SK-N-MC (cell line): ENCODE results near the gene PRCD.
A peak's percentile ranks its signal among the peaks of the same experiment; 100 is the strongest.
"Not testable (repeated sequence)": the region's sequence is repeated elsewhere in the genome, so short reads cannot be mapped to it uniquely, and the experiment has no call there.

ENCODE experiments used
- DNase-seq: peaks from one replicate; pipeline ENCODE4 v3.0.0-alpha.2; 2011; ENCODE audit warnings: low read depth, low spot score
- H3K27ac ChIP-seq: fragments of 200-600 bp; sonication (generic); 2 replicates; pipeline ENCODE4 v1.5.1; 2016; ENCODE audit warnings: mixed run types
- H3K36me3 ChIP-seq: fragments of 200-600 bp; sonication (generic); 2 replicates; pipeline ENCODE4 v1.6.1; 2017; ENCODE audit warnings: antibody characterized with exemption, low read length, mixed read lengths; ENCODE audit not compliant: insufficient read depth
- H3K4me3 ChIP-seq: fragments of 200-600 bp; sonication (generic); 2 replicates; pipeline ENCODE4 v1.5.1; 2016
- H3K9ac ChIP-seq: fragments of 200-600 bp; sonication (generic); 2 replicates; pipeline ENCODE4 v1.8.0; 2017; ENCODE audit warnings: mixed run types, mixed read lengths; ENCODE audit not compliant: insufficient read length
- H3K9me3 ChIP-seq: fragments of 200-600 bp; sonication (generic); 2 replicates; pipeline ENCODE4 v1.6.1; 2017; ENCODE audit warnings: low read depth, mild to moderate bottlenecking, antibody characterized with exemption, low read length, moderate library complexity, mixed read lengths
- EZH2 ChIP-seq: fragments of 200-600 bp; sonication (generic); IDR thresholded peaks from one replicate; pipeline ENCODE4 v1.6.1; 2017; ENCODE audit warnings: antibody characterized with exemption
- FOXP2 ChIP-seq: optimal IDR thresholded peaks from 2 replicates; pipeline ENCODE3; 2011; ENCODE audit warnings: mild to moderate bottlenecking, moderate library complexity; ENCODE audit not compliant: insufficient read depth; ENCODE audit errors: extremely low read length, control extremely low read depth
- POLR2AphosphoS5 ChIP-seq: IDR thresholded peaks from 2 replicates; pipeline ENCODE4 v1.6.1; 2012; ENCODE audit warnings: mild to moderate bottlenecking, low read depth, low read length, borderline replicate concordance

PRCD gene

DNA sequence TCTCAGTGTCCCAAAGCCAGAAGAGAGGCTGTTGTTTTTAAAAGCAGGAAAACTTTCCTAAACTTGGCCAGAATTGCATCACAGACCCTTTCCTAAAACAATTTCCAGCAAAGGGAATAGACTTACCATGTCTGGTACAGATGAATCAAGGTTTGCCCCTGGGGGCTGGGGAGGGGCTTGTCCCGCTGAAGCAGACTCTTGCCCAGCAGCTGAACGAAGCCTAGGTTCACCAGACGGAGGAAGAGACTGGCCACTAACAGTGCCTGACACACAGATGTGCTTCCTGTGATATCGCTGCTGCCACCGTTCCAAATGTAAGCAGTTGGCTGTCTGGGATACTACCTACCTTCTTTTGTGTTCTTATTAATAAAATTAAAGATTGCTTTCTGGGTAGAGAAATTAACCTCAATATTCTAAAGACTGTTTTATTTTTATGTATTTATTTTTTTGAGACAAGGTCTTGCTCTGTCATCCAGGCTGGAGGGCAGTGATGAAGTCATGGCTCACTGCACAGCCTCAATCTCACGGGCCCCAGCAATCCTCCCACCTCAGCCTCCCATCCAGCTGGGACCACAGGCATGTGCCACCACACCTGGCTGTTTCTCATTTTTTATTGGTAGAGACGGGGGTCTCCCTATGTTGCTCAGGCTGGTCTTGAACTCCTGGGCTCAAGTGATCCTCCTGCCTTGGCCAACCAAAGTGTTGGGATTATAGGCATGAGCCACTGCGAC, 13.5 kb downstream of the PRCD start:
- TF ChIP-seq EZH2 (no peak), FOXP2 (no peak), POLR2AphosphoS5 (no peak)
- H3K36me3 ChIP-seq: peaks cover 3% of the 10 kb centered on the region
- H3K9me3 ChIP-seq: no peaks in the 10 kb centered on the region
- DNase-seq: no peak
- no peak overlapping the region for H3K4me3 ChIP-seq
- H3K9ac ChIP-seq: no peak overlapping the region
- no peak overlapping the region for H3K27ac ChIP-seq

DNA sequence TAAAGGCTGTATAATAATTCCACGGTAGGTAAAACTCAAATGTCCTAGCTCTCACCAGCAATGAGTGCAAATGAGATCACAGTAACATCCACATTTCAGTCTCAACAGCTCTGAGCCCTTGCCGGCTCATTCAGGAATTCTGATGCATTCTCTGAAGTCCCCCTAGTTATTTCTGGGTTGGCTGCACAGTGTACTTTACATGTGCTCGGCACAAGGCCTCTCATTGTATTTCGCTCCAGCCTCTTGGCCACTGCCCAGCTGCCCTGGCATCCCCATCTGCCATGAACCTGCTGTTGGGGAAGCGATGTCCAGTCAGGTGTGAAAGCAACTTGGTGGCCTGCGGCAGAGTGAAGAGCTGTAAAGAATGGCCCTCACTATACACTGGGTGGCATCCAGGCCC, 14.3 kb downstream of the PRCD start:
- peaks cover 10% of the 10 kb centered on the region for H3K36me3 ChIP-seq
- TF ChIP-seq EZH2: no peak
- no peak for TF ChIP-seq FOXP2
- no peak for TF ChIP-seq POLR2AphosphoS5
- H3K9me3 ChIP-seq: no peaks in the 10 kb centered on the region
- H3K4me3 ChIP-seq: no peak overlapping the region
- no peak overlapping the region for H3K27ac ChIP-seq
- H3K9ac ChIP-seq: no peak overlapping the region
- DNase-seq: no peak

DNA sequence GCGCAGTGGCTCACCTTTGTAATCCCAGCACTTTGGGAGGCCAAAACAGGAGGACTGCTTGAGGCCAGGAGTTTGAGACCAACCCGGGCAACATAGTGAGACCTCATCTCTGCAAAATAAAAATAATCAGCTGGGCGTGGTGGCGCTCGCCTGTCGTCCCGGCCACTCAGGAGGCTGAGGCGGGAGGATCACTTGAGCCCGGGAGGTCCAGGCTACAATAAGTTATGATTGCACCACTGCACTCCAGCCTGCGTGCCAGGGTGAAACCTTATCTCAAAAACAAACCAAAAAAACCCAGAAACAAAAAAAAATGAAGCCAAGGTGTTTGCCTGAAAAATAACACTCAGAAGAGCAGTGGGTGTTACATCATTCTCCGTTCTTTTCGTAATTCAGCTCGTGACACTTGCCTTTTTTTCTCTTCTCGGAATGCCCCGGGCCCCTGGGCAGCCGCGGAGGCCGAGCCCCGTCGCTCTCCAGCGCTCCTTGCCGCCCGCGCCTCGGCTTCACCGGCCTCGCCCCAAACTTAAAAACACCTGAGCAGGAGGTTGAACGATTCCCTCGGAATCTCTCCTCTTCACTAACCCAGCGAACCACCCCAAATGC, 17.0 kb downstream of the PRCD start:
- TF ChIP-seq FOXP2 (no peak), EZH2 (no peak), POLR2AphosphoS5 (no peak)
- Histone ChIP-seq H3K9ac (peak overlapping the region; percentile 99), H3K4me3 (peak overlapping the region; percentile 92), H3K36me3 (peaks cover 38% of the 10 kb centered on the region), H3K9me3 (no peaks in the 10 kb centered on the region), H3K27ac (peak overlapping the region; percentile 70)
- no peak for DNase-seq

DNA sequence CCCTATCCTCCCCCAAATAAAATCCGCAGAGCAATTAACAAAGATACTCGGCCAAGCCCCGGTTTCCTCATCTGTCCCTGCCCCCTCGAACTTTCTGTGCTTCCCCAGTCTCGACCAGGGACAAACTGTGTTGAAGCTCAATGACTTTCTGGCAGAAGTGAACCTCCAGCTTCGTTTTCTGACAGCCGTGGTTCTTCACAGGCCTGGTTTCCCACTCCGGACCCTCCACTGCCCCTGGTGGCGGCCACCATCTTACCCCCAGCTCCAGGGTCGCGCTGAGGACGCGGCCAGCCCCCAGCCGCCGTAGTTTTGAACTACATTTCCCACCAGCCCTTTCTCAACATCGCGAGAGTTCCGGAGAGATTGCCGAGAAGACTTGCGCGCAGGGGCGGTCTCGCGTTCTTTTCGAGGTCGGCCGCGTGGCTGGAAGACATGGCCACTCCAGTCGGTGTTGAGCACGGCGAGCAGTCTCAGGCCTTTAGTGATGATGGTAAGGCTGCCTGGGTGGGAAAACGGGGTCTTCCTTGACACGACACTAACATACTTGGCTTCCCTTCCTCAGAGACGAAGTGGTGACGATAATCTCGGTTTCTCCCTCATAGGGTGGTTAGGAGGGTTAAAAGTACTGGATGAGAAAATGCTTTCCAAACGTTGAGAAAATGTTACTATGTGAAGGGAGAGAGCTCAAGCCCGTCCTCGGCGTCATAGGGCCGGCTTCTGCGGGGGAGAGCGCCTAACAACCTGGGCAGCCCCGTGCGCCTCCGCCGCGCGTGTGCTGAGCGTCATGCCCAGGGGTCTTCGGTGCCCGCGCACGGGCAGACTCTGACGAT, 17.7 kb downstream of the PRCD start:
- Histone ChIP-seq H3K36me3 (peaks cover 43% of the 10 kb centered on the region), H3K4me3 (peak overlapping the region; percentile 92), H3K27ac (peak overlapping the region; percentile 77), H3K9me3 (no peaks in the 10 kb centered on the region), H3K9ac (peak overlapping the region; percentile 99)
- no peak for TF ChIP-seq FOXP2
- no peak for TF ChIP-seq EZH2
- TF ChIP-seq POLR2AphosphoS5: peak; percentile 99
- DNase-seq: peak; percentile 85

DNA sequence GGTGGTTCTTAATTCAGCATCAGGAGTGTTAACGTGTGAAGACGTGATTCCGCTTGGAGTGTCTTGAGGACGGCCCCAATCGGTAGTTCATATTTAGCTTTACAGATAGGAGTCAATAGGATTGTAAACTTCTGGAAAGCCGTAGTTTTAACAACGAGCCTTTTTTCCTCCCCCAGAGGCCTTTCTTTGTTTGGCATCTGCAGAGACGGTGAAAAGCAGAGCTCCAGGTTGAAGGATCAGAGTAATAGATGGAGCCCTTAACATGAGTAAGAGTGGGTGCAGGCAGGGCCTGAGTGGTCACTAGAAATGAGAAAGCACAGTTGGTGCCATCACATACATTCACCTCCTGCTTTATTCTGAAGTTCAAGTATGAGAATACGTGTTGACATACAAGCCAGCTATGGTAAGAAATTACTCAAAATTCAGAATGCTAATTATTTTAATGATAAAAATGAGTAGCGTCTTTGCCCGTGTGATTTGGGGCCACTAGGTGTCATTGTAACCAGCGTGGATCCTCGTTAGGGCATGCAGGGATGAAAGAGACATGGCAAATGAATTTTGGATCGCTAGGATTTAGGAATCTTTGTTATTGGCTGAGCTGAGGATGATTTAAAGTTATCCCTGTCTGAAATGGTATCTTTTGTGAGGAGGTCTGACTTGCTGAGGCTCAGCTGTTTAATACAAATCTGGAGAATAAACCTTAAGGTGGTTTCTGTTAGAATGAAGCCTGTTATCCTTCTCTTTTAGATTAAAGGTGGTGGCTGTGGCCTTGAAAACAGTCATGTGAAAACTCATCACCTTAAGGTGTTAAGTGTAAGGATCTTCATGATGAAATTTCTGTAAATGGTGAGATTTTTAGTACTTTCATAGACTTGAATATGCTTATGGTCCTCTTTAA, 18.6 kb downstream of the PRCD start:
- H3K27ac ChIP-seq: peak overlapping the region; percentile 77
- no peaks in the 10 kb centered on the region for H3K9me3 ChIP-seq
- TF ChIP-seq FOXP2 (no peak), EZH2 (no peak), POLR2AphosphoS5 (no peak; the same call in 1 of the 2 replicates)
- peak overlapping the region; percentile 99 for H3K9ac ChIP-seq
- peaks cover 48% of the 10 kb centered on the region for H3K36me3 ChIP-seq
- no peak for DNase-seq
- peak overlapping the region; percentile 92 for H3K4me3 ChIP-seq

DNA sequence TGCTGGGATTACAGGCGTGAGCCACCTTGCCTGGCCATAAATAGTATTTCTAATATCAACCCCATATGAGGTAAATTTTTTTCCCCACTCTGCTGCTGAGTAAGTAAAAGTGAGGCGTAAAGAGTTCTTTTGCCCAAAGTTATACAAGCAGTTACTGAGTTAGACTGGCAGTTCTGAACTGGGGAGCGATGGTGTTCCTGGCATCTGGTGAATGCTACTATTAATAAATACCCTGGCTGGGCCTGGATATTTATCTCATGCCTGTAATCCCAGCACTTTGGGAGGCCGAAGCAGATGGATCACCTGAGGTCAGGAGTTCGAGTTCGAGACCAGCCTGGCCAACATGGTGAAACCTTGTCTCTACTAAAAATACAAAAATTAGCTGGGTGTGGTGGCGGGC, 19.6 kb downstream of the PRCD start:
- H3K9ac ChIP-seq: peak overlapping the region; percentile 99
- H3K27ac ChIP-seq: peak overlapping the region; percentile 1; the same call in 1 of the 2 replicates
- H3K4me3 ChIP-seq: peak overlapping the region; percentile 92

DNA sequence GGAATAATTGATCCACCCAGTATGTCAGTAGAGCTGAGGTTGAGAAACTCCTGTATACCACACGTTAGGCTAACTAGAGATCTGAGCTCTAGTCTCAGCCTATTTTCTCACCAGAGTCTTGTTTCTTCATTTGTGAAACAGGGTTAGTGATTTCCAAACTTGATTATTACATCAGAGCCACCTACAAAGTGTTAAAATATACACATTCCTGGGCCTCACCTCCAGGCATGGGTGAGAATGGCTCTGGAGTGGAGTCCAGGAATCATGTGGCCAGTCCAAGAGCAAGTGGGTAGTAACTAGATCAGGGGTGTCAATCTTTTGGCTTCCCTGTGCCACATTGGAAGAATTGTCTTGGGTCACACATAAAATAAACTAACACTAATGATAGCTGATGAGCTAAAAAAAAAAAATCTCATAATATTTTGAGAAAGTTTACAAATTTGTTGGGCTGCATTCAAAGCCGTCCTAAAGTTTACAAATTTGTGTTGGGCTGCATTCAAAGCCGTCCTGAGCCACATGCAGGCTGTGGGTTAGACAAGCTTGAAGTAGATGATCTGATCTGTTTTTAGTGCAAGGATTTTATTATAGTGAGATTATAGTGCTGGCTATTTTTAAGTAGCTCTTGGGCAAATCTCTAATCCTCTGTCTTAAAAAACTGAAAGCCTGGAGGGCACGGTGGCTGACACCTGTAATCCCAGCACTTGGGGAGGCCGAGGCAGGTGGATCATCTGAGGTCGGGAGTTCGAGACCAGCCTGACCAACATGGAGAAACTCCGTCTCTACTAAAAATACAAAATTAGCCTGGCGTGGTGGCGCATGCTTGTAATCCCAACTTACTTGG, 20.4 kb downstream of the PRCD start:
- Histone ChIP-seq H3K4me3 (peak overlapping the region; percentile 92), H3K9ac (peak overlapping the region; percentile 27), H3K27ac (peak overlapping the region; percentile 1; the same call in 1 of the 2 replicates), H3K36me3 (peaks cover 58% of the 10 kb centered on the region), H3K9me3 (no peaks in the 10 kb centered on the region)
- DNase-seq: no peak
- TF ChIP-seq EZH2 (no peak), FOXP2 (no peak), POLR2AphosphoS5 (no peak)

More for the DNA sequence above, 19.6 kb downstream of the PRCD start:
- not testable (repeated sequence) for DNase-seq, H3K9me3 ChIP-seq
- H3K36me3 ChIP-seq: peaks cover 51% of the 10 kb centered on the region
